ENCODE measurements around the gene COL7A1. TPM values are rescaled to one million over a fixed set of nuclear protein-coding genes. Genes with fewer than 3 reads are reported as not detected.

The COL7A1 gene
- total RNA-seq, 1 donor from 2014 or later = 2.1 TPM

GRCh38 chr3:48633256-48633655, 38.1 kb upstream of the COL7A1 start:
- Histone ChIP-seq H3K27me3 (ENCODE audit: control insufficient read depth in 3 of 3, insufficient read depth in 3 of 3, low read length in 3 of 3) (no peaks in the 10 kb centered on the region), H3K9me3 (ENCODE audit: control insufficient read depth in 3 of 3, low read length in 3 of 3) (no peaks in the 10 kb centered on the region), H3K27ac (ENCODE audit: low read depth, low read length) (no peak overlapping the region), H3K4me1 (ENCODE audit: control insufficient read depth in 3 of 3, insufficient read depth in 3 of 3, low read length in 3 of 3) (peaks cover 21 to 42% (median 23%) of the 10 kb centered on the region in 3 donors), H3K4me3 (ENCODE audit: low read length in 3 of 3) (no peak overlapping the region), H3K9ac (ENCODE audit: low read depth in 1 of 3, low read length in 3 of 3) (no peak overlapping the region), H3K36me3 (ENCODE audit: control insufficient read depth in 3 of 3, insufficient read depth in 3 of 3, low read length in 3 of 3) (peaks cover 40 to 48% (median 43%) of the 10 kb centered on the region in 3 donors)

DNA sequence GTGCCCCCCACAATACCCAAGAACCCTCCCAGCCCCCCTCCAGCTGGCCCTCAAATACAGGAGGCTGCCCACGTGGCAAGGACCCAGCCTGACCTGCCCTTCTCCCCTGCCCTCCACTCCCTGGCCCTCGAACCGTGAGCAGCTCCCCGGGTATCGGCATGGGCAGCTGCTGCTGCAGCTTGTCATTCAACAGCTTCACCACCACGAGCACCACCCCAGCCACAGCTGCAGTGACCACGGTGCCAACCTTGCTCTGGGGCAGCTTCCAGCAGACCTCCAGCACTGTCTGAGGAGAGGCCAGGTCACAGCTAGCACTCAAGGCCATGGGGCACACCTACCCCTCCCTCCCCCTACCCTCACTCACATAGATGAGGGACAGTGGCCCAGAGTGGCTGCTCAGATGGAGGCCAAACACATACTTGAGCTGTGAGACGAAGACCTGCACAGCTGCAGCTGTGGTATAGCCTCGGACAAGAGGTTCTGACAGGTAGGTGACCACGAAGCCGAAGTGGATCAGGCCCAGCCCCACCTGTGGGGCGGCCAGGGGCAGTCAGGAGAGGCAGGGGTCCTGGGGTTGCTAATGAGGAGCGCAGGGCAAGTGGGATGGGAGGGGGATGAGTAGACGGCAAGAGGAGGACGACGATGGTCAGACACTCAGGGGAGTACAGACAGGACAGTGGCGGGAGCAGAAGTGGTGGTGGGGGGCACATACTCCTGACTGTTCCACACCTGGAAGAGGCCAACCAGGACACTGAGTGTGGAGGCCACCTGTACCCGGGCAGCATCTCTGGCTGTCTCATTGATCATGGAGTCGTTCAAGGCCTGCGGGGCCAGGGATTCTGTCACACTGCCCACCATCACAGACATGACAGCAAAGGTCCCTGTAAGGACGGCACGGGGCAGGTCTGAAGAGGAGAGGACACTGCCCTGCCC, 36.7 kb upstream of the COL7A1 start:
- peaks cover 53 to 57% (median 57%) of the 10 kb centered on the region in 3 donors for H3K36me3 ChIP-seq (ENCODE audit: control insufficient read depth in 3 of 3, insufficient read depth in 3 of 3, low read length in 3 of 3)
- no peak overlapping the region for H3K27ac ChIP-seq (ENCODE audit: low read depth, low read length)
- no peak overlapping the region for H3K9ac ChIP-seq (ENCODE audit: low read depth in 1 of 3, low read length in 3 of 3)

GRCh38 chr3:48630833-48631232, 35.7 kb upstream of the COL7A1 start:
- peaks cover 61 to 66% (median 63%) of the 10 kb centered on the region in 3 donors for H3K36me3 ChIP-seq (ENCODE audit: control insufficient read depth in 3 of 3, insufficient read depth in 3 of 3, low read length in 3 of 3)
- H3K9ac ChIP-seq (ENCODE audit: low read depth in 1 of 3, low read length in 3 of 3) = no peak overlapping the region
- no peaks in the 10 kb centered on the region for H3K27me3 ChIP-seq (ENCODE audit: control insufficient read depth in 3 of 3, insufficient read depth in 3 of 3, low read length in 3 of 3)
- H3K27ac ChIP-seq (ENCODE audit: low read depth, low read length) = no peak overlapping the region
- no peak overlapping the region for H3K4me3 ChIP-seq (ENCODE audit: low read length in 3 of 3)
- H3K9me3 ChIP-seq (ENCODE audit: control insufficient read depth in 3 of 3, low read length in 3 of 3) = no peaks in the 10 kb centered on the region
- H3K4me1 ChIP-seq (ENCODE audit: control insufficient read depth in 3 of 3, insufficient read depth in 3 of 3, low read length in 3 of 3) = peaks cover 11 to 23% (median 13%) of the 10 kb centered on the region in 3 donors

More for the DNA sequence above, 36.7 kb upstream of the COL7A1 start:
- Histone ChIP-seq H3K4me3 (ENCODE audit: low read length in 3 of 3) (no peak overlapping the region), H3K4me1 (ENCODE audit: control insufficient read depth in 3 of 3, insufficient read depth in 3 of 3, low read length in 3 of 3) (peaks cover 21 to 32% (median 22%) of the 10 kb centered on the region in 3 donors), H3K27me3 (ENCODE audit: control insufficient read depth in 3 of 3, insufficient read depth in 3 of 3, low read length in 3 of 3) (no peaks in the 10 kb centered on the region), H3K9me3 (ENCODE audit: control insufficient read depth in 3 of 3, low read length in 3 of 3) (no peaks in the 10 kb centered on the region)

GRCh38 chr3:48630407-48630806, 35.3 kb upstream of the COL7A1 start:
- H3K27ac ChIP-seq (ENCODE audit: low read depth, low read length) = no peak overlapping the region
- H3K4me3 ChIP-seq (ENCODE audit: low read length in 3 of 3) = no peak overlapping the region
- H3K9ac ChIP-seq (ENCODE audit: low read depth in 1 of 3, low read length in 3 of 3) = no peak overlapping the region
- H3K27me3 ChIP-seq (ENCODE audit: control insufficient read depth in 3 of 3, insufficient read depth in 3 of 3, low read length in 3 of 3) = no peaks in the 10 kb centered on the region
- H3K36me3 ChIP-seq (ENCODE audit: control insufficient read depth in 3 of 3, insufficient read depth in 3 of 3, low read length in 3 of 3) = peaks cover 61 to 69% (median 67%) of the 10 kb centered on the region in 3 donors
- H3K4me1 ChIP-seq (ENCODE audit: control insufficient read depth in 3 of 3, insufficient read depth in 3 of 3, low read length in 3 of 3) = peaks cover 11 to 19% (median 13%) of the 10 kb centered on the region in 3 donors
- H3K9me3 ChIP-seq (ENCODE audit: control insufficient read depth in 3 of 3, low read length in 3 of 3) = no peaks in the 10 kb centered on the region

DNA sequence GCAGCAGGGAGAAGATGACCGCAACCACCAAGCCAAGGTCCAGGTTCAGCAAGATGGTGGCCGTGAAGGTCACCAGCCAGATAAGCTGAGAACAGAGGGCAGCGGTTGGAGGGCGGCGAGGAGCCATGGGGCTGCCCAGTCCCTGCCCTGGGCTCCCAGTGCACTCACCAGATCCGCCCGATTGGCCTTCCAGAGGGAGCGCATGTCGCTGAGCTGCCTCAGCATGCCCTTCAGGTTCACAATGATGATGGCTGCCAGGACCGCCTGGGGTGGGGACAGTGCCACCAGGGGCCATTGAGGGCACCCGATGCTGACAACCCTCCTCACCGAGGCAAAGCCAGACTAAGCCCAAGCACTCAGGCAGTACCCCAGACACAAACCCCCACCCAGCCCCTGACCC, 34.8 kb upstream of the COL7A1 start:
- H3K27me3 ChIP-seq (ENCODE audit: control insufficient read depth in 3 of 3, insufficient read depth in 3 of 3, low read length in 3 of 3) = no peaks in the 10 kb centered on the region
- peaks cover 63 to 72% (median 72%) of the 10 kb centered on the region in 3 donors for H3K36me3 ChIP-seq (ENCODE audit: control insufficient read depth in 3 of 3, insufficient read depth in 3 of 3, low read length in 3 of 3)

DNA sequence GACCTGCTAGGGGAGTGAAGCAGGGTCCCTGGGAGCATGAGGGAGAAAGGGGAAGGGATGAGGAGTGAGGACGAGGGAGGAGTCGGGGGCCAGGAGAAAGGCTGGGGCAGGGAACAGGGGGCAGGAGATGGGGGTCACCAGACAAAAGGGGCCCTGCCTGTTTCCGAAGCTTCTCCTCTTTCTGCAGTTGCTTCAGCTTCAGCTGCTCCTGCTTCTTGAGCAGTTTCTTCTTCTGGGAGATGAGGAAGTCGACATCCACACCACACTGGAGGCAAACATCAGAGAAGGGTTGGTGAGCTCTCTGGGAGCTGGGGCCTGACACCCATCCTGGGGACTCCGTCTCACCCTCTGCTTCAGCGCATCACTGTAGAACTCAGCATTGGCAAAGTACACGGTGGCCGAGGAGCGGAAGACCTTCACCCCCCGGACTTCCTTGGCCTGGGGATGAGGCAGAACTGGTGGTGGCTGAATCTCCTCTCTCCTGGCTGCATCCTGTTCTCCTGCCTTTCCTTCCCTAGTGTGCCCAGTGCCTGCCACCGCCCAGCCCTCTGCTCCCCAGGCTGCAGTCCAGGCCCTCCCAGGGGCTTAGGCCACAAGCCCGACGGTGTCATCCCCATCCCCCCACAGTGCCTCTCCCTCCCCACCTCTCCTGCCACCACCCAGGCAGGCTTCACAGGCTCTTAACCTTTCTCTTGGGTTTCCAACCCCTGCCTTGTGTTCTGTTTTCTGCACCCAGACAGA, 33.3 kb upstream of the COL7A1 start:
- Histone ChIP-seq H3K27ac (ENCODE audit: low read depth, low read length) (no peak overlapping the region), H3K9ac (ENCODE audit: low read depth in 1 of 3, low read length in 3 of 3) (no peak overlapping the region), H3K27me3 (ENCODE audit: control insufficient read depth in 3 of 3, insufficient read depth in 3 of 3, low read length in 3 of 3) (no peaks in the 10 kb centered on the region), H3K36me3 (ENCODE audit: control insufficient read depth in 3 of 3, insufficient read depth in 3 of 3, low read length in 3 of 3) (peaks cover 63 to 74% (median 72%) of the 10 kb centered on the region in 3 donors), H3K9me3 (ENCODE audit: control insufficient read depth in 3 of 3, low read length in 3 of 3) (no peaks in the 10 kb centered on the region), H3K4me3 (ENCODE audit: low read length in 3 of 3) (no peak overlapping the region), H3K4me1 (ENCODE audit: control insufficient read depth in 3 of 3, insufficient read depth in 3 of 3, low read length in 3 of 3) (peaks cover 0 to under 1% (median 0%) of the 10 kb centered on the region in 3 donors)

More for the DNA sequence above, 34.8 kb upstream of the COL7A1 start:
- H3K27ac ChIP-seq (ENCODE audit: low read depth, low read length) = no peak overlapping the region
- H3K9me3 ChIP-seq (ENCODE audit: control insufficient read depth in 3 of 3, low read length in 3 of 3) = no peaks in the 10 kb centered on the region
- no peak overlapping the region for H3K9ac ChIP-seq (ENCODE audit: low read depth in 1 of 3, low read length in 3 of 3)
- H3K4me3 ChIP-seq (ENCODE audit: low read length in 3 of 3) = no peak overlapping the region
- H3K4me1 ChIP-seq (ENCODE audit: control insufficient read depth in 3 of 3, insufficient read depth in 3 of 3, low read length in 3 of 3) = peaks cover 11 to 15% (median 13%) of the 10 kb centered on the region in 3 donors

- H3K4me1 ChIP-seq (ENCODE audit: control insufficient read depth in 3 of 3, insufficient read depth in 3 of 3, low read length in 3 of 3) = no peaks in the 10 kb centered on the region
- H3K4me3 ChIP-seq (ENCODE audit: low read length in 3 of 3) = no peak overlapping the region
- peaks cover 38 to 51% (median 44%) of the 10 kb centered on the region in 3 donors for H3K36me3 ChIP-seq (ENCODE audit: control insufficient read depth in 3 of 3, insufficient read depth in 3 of 3, low read length in 3 of 3)
- H3K9me3 ChIP-seq (ENCODE audit: control insufficient read depth in 3 of 3, low read length in 3 of 3) = no peaks in the 10 kb centered on the region
- H3K27me3 ChIP-seq (ENCODE audit: control insufficient read depth in 3 of 3, insufficient read depth in 3 of 3, low read length in 3 of 3) = no peaks in the 10 kb centered on the region
- H3K27ac ChIP-seq (ENCODE audit: low read depth, low read length) = no peak overlapping the region
- no peak overlapping the region for H3K9ac ChIP-seq (ENCODE audit: low read depth in 1 of 3, low read length in 3 of 3)
Observed at GRCh38 chr3:48625600-48625999, 30.5 kb upstream of the COL7A1 start.

DNA sequence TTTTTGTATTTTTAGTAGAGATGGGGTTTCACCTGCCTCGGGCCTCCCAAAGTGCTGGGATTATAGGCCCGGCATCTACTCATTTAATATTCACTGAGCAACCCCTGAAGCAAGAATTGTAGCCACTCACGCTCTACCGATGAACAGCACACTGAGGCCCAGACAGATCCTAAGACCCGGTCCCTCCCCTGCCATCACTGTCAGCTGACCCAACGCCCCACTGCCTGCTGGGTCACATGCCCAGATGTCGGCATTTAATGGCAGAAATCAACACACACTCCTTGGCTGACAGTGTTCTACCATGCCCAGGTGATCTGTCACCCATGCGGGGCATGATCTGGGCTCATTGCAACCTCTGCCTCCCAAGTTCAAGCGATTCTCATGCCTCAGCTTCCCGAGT, 29.6 kb upstream of the COL7A1 start:
- Histone ChIP-seq H3K36me3 (ENCODE audit: control insufficient read depth in 3 of 3, insufficient read depth in 3 of 3, low read length in 3 of 3) (peaks cover 30 to 45% (median 38%) of the 10 kb centered on the region in 3 donors), H3K27ac (ENCODE audit: low read depth, low read length) (no peak overlapping the region), H3K4me1 (ENCODE audit: control insufficient read depth in 3 of 3, insufficient read depth in 3 of 3, low read length in 3 of 3) (no peaks in the 10 kb centered on the region), H3K27me3 (ENCODE audit: control insufficient read depth in 3 of 3, insufficient read depth in 3 of 3, low read length in 3 of 3) (no peaks in the 10 kb centered on the region), H3K4me3 (ENCODE audit: low read length in 3 of 3) (no peak overlapping the region), H3K9me3 (ENCODE audit: control insufficient read depth in 3 of 3, low read length in 3 of 3) (no peaks in the 10 kb centered on the region), H3K9ac (ENCODE audit: low read depth in 1 of 3, low read length in 3 of 3) (no peak overlapping the region)

GRCh38 chr3:48623851-48624547, 28.9 kb upstream of the COL7A1 start:
- Histone ChIP-seq H3K27me3 (ENCODE audit: control insufficient read depth in 3 of 3, insufficient read depth in 3 of 3, low read length in 3 of 3) (no peaks in the 10 kb centered on the region), H3K36me3 (ENCODE audit: control insufficient read depth in 3 of 3, insufficient read depth in 3 of 3, low read length in 3 of 3) (peaks cover 24 to 40% (median 31%) of the 10 kb centered on the region in 3 donors), H3K27ac (ENCODE audit: low read depth, low read length) (no peak overlapping the region), H3K4me3 (ENCODE audit: low read length in 3 of 3) (no peak overlapping the region), H3K4me1 (ENCODE audit: control insufficient read depth in 3 of 3, insufficient read depth in 3 of 3, low read length in 3 of 3) (no peaks in the 10 kb centered on the region), H3K9ac (ENCODE audit: low read depth in 1 of 3, low read length in 3 of 3) (no peak overlapping the region), H3K9me3 (ENCODE audit: control insufficient read depth in 3 of 3, low read length in 3 of 3) (no peaks in the 10 kb centered on the region)
